ENCODE measurements around the gene KCTD1.

The KCTD1 gene

GRCh38 chr18:26416652-26417150 is 131.7 kb downstream of the KCTD1 start:
- in situ Hi-C loops (cut with MboI; ENCODE audit: low pct_unique_long_range_greater_than_20kb, low sequenced_read_pairs), result no loop called here
- DNase-seq, result no peak

DNA sequence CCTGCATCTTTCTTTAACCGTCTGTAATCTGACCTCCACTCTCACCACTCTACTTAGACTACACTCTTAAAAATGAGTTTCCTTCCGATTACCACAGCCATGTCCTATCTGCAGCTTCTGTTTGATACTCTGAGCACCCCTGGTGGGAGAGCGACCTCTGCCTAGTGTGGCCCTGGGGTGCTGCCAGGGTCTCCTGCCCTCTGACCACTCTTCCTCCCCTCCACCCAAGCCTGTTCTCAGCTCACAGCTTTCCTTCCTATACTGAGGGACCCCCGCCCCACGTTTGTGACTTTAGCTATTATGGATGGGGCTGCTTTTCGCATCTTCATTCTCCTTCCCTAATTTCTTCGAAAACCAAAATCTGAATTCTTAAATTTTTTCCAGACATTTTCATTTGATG is 132.7 kb downstream of the KCTD1 start:
- in situ Hi-C loops (cut with MboI; ENCODE audit: low pct_unique_long_range_greater_than_20kb, low sequenced_read_pairs), result no loop called here
- DNase-seq, result no peak

DNA sequence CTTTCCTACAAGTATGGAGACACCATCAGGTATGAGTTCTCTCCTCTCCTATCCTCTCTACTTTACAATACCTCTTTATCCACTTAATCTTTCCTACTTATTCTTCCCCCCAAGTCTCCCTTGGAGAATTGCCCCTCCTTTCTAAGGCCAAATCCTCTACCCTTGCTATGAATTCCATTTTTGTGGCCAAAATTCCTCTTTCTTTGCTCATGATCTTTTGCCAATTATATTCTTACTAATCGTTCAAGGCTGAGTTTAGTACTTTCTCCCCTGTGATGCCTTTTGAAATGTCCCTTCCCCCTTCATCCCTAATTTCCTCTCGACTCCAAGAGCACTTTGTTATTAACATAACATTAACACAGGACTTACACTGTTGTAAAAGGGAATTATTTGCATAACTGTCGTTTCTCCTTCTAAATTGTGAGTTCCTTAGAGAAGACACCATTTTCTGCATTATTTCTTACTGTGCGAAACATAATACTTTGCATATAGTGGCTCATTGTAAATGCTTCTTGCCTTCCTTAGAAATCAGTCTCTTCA is 133.4 kb downstream of the KCTD1 start:
- in situ Hi-C loops (cut with MboI; ENCODE audit: low pct_unique_long_range_greater_than_20kb, low sequenced_read_pairs), result no loop called here
- DNase-seq, result no peak

DNA sequence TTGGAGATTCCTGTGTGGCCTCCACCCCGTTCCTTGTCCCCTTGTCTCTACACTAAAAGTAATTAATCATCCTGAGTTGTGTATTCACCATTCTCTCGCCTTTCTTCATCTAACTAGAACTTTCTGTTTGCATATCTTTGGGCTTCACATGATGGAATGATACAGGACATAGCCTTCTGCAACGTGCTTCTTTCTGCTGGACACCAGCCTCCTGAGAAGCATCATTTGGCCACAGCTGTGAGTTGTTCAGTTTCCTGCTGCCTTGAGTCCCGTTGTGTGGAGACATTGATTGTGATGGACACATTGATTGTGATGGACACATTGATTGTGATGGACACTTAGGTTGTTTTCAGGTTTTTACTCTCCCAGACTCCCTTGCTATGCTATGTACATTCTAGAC is 139.3 kb downstream of the KCTD1 start:
- in situ Hi-C loops (cut with MboI; ENCODE audit: low pct_unique_long_range_greater_than_20kb, low sequenced_read_pairs), result no loop called here
- DNase-seq, result no peak

GRCh38 chr18:26407736-26408601 is 140.4 kb downstream of the KCTD1 start:
- no peak for DNase-seq
- in situ Hi-C loops (cut with MboI; ENCODE audit: low pct_unique_long_range_greater_than_20kb, low sequenced_read_pairs), result no loop called here

- in situ Hi-C loops (cut with MboI; ENCODE audit: low pct_unique_long_range_greater_than_20kb, low sequenced_read_pairs), result no loop called here
- DNase-seq, result no peak
Observed at GRCh38 chr18:26406854-26407517, 141.4 kb downstream of the KCTD1 start.

DNA sequence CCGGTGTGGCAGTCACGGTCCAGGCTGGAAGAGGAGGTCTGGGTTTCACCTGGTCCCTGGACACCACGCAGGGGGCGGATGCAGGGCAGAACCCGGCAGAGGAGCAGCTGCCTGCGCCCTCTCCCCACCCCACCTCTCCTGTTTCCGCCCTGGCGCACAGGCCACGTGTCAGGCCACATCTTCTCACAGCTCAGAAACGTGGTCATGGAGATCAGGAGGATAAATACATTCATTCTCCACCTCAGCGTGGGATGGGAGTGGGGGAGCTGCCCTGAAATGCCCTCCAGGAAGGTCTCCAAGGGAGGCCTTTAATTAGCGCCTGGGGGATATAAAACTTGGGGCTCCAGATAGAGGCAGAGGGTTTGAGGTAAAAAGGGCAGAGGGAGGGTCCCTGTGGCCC is 142.0 kb downstream of the KCTD1 start:
- in situ Hi-C loops (cut with MboI; ENCODE audit: low pct_unique_long_range_greater_than_20kb, low sequenced_read_pairs), result no loop called here
- no peak for DNase-seq

- in situ Hi-C loops (cut with MboI; ENCODE audit: low pct_unique_long_range_greater_than_20kb, low sequenced_read_pairs), result no loop called here
- peak; percentile 7 for DNase-seq
Observed at GRCh38 chr18:26405190-26405801, 143.1 kb downstream of the KCTD1 start.
